ENCODE data around the gene KRTAP10-9. TPM values are rescaled to one million over a fixed set of nuclear protein-coding genes. Genes with fewer than 3 reads are reported as not detected.

Gene KRTAP10-9
- total RNA-seq, 1 donor from 2014 or later, result not detected

GRCh38 chr21:44667612-44668011 lies 40.7 kb downstream of the KRTAP10-9 start:
- H3K4me3 ChIP-seq, result no peak overlapping the region
- TF ChIP-seq POLR2A (IDR thresholded peaks at IDR 0.05) (no peak), POLR2AphosphoS5 (IDR thresholded peaks at IDR 0.05; ENCODE audit: insufficient read depth in 1 of 2, low read depth in 1 of 2) (no peak), CTCF (IDR thresholded peaks at IDR 0.05) (no peak)
- no peaks in the 10 kb centered on the region for H3K27me3 ChIP-seq
- H3K4me1 ChIP-seq, result no peaks in the 10 kb centered on the region
- no peak for DNase-seq (ENCODE audit: extremely low spot score in 2 of 2)
- H3K36me3 ChIP-seq, result no peaks in the 10 kb centered on the region
- H3K27ac ChIP-seq, result no peak overlapping the region
- intact Hi-C loops (cut with DNase I), result no loop called here
- H3K9me3 ChIP-seq, result no peaks in the 10 kb centered on the region

- Histone ChIP-seq H3K36me3 (no peaks in the 10 kb centered on the region), H3K9me3 (no peaks in the 10 kb centered on the region), H3K4me3 (no peak overlapping the region), H3K4me1 (no peaks in the 10 kb centered on the region), H3K27me3 (no peaks in the 10 kb centered on the region), H3K27ac (no peak overlapping the region)
- no peak for DNase-seq (ENCODE audit: extremely low spot score in 2 of 2)
- intact Hi-C loops (cut with DNase I), result no loop called here
- TF ChIP-seq POLR2AphosphoS5 (IDR thresholded peaks at IDR 0.05; ENCODE audit: insufficient read depth in 1 of 2, low read depth in 1 of 2) (no peak), CTCF (IDR thresholded peaks at IDR 0.05) (no peak), POLR2A (IDR thresholded peaks at IDR 0.05) (no peak)
Observed at GRCh38 chr21:44670642-44671432, 43.9 kb downstream of the KRTAP10-9 start.

GRCh38 chr21:44671911-44672310 lies 45.0 kb downstream of the KRTAP10-9 start:
- Histone ChIP-seq H3K27ac (no peak overlapping the region), H3K4me3 (no peak overlapping the region), H3K4me1 (no peaks in the 10 kb centered on the region), H3K9me3 (no peaks in the 10 kb centered on the region), H3K27me3 (no peaks in the 10 kb centered on the region), H3K36me3 (no peaks in the 10 kb centered on the region)
- no peak for DNase-seq (ENCODE audit: extremely low spot score in 2 of 2)
- intact Hi-C loops (cut with DNase I), result no loop called here
- TF ChIP-seq CTCF (IDR thresholded peaks at IDR 0.05) (no peak), POLR2A (IDR thresholded peaks at IDR 0.05) (no peak), POLR2AphosphoS5 (IDR thresholded peaks at IDR 0.05; ENCODE audit: insufficient read depth in 1 of 2, low read depth in 1 of 2) (no peak)

GRCh38 chr21:44677881-44678280 lies 51.0 kb downstream of the KRTAP10-9 start:
- intact Hi-C loops (cut with DNase I), result no loop called here
- DNase-seq (ENCODE audit: extremely low spot score in 2 of 2), result peak in 1 of 2 donors; percentile 60
- H3K27ac ChIP-seq, result no peak overlapping the region
- TF ChIP-seq POLR2AphosphoS5 (IDR thresholded peaks at IDR 0.05; ENCODE audit: insufficient read depth in 1 of 2, low read depth in 1 of 2), result no peak
- TF ChIP-seq CTCF (IDR thresholded peaks at IDR 0.05), result no peak
- no peak for TF ChIP-seq POLR2A (IDR thresholded peaks at IDR 0.05)
- H3K4me1 ChIP-seq, result no peaks in the 10 kb centered on the region
- H3K9me3 ChIP-seq, result no peaks in the 10 kb centered on the region
- H3K27me3 ChIP-seq, result no peaks in the 10 kb centered on the region
- no peak overlapping the region for H3K4me3 ChIP-seq
- no peaks in the 10 kb centered on the region for H3K36me3 ChIP-seq

Other genes starting within 250 kb of the KRTAP10-9 start
- 2.5 TPM for gene LRRC3, start 171.6 kb upstream of the KRTAP10-9 start, total RNA-seq
- not detected for gene KRTAP10-1, start 86.9 kb upstream of the KRTAP10-9 start, total RNA-seq
- not detected for gene KRTAP10-2, start 75.6 kb upstream of the KRTAP10-9 start, total RNA-seq
- not detected for gene KRTAP10-3, start 68.3 kb upstream of the KRTAP10-9 start, total RNA-seq
- not detected for gene KRTAP10-4, start 53.4 kb upstream of the KRTAP10-9 start, total RNA-seq
- gene KRTAP10-5, start 46.5 kb upstream of the KRTAP10-9 start, total RNA-seq, result not detected
- not detected for gene KRTAP10-6, start 34.6 kb upstream of the KRTAP10-9 start, total RNA-seq
- not detected for gene KRTAP10-7, start 26.5 kb upstream of the KRTAP10-9 start, total RNA-seq
- gene KRTAP10-8, start 15.0 kb upstream of the KRTAP10-9 start, total RNA-seq, result not detected
- not detected for gene KRTAP10-10, start 10.3 kb downstream of the KRTAP10-9 start, total RNA-seq
- gene KRTAP10-11, start 19.3 kb downstream of the KRTAP10-9 start, total RNA-seq, result not detected
- gene KRTAP12-4, start 27.6 kb downstream of the KRTAP10-9 start, total RNA-seq, result not detected
- gene KRTAP12-3, start 30.8 kb downstream of the KRTAP10-9 start, total RNA-seq, result not detected
- not detected for gene KRTAP12-2, start 39.8 kb downstream of the KRTAP10-9 start, total RNA-seq
- gene KRTAP12-1, start 55.1 kb downstream of the KRTAP10-9 start, total RNA-seq, result not detected
- not detected for gene KRTAP10-12, start 70.1 kb downstream of the KRTAP10-9 start, total RNA-seq
- gene TSPEAR, start 84.5 kb downstream of the KRTAP10-9 start, total RNA-seq, result not detected
- 96.5 TPM for gene UBE2G2, start 174.7 kb downstream of the KRTAP10-9 start, total RNA-seq
- 70.0 TPM for gene SUMO3, start 191.0 kb downstream of the KRTAP10-9 start, total RNA-seq
- gene PTTG1IP, start 246.6 kb downstream of the KRTAP10-9 start, total RNA-seq, result 165 TPM

Measured in vagina (tissue), 2 donors.